NT2/D1 (cell line): Measurements from ENCODE around the gene SRRM4.

Experiments
- SUZ12 ChIP-seq: IDR thresholded peaks from 2 replicates; pipeline ENCODE4 v1.6.1; 2011; ENCODE audit not compliant: insufficient read length, insufficient read depth; ENCODE audit errors: extremely low read depth
- YY1 ChIP-seq: IDR thresholded peaks from 2 replicates; pipeline ENCODE4 v1.6.1; 2011; ENCODE audit not compliant: insufficient read length, insufficient read depth
- ZNF274 ChIP-seq: IDR thresholded peaks from 2 replicates; pipeline ENCODE4 v1.6.1; 2011; ENCODE audit warnings: mild to moderate bottlenecking, low read depth, low read length

GRCh38 chr12:118980407-118981014 lies 830 bp upstream of the SRRM4 start:
- TF ChIP-seq YY1: no peak
- no peak for TF ChIP-seq ZNF274
- TF ChIP-seq SUZ12: no peak
